ENCODE data around the gene SCGB1C1.

Gene SCGB1C1

DNA sequence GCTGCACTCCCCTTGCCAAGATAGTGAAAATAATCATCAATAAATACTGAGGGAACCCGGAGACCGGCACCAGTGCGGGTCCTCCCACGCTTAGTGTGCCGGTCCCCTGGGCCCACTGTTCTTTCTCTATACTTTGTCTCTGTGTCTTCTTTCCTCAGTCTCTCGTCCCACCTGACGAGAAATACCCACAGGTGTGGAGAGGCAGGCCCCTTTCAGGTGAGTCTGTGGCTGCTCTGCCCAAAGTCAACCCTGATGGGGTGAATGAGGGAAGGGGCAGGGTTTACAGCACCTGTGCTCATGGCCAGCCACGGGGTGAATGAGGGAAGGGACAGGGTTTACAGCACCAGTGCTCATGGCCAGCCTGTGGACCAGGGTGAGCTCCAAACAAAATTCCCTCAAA, 9.6 kb downstream of the SCGB1C1 start:
- H3K4me3 ChIP-seq (ENCODE audit: low read length, poor library complexity, severe bottlenecking): no peak overlapping the region
- no peaks in the 10 kb centered on the region for H3K27me3 ChIP-seq (ENCODE audit: insufficient read depth, low read length, poor library complexity, severe bottlenecking)
- H4K20me1 ChIP-seq (ENCODE audit: insufficient read depth, low read length, poor library complexity, severe bottlenecking): peaks cover 14% of the 10 kb centered on the region
- peaks cover under 1% of the 10 kb centered on the region; the same call in 1 of the 2 replicates for H3F3A ChIP-seq (ENCODE audit: low read depth)
- H3K79me2 ChIP-seq (ENCODE audit: insufficient read depth, low read length): peaks cover 29% of the 10 kb centered on the region
- TF ChIP-seq, protein P1, sequence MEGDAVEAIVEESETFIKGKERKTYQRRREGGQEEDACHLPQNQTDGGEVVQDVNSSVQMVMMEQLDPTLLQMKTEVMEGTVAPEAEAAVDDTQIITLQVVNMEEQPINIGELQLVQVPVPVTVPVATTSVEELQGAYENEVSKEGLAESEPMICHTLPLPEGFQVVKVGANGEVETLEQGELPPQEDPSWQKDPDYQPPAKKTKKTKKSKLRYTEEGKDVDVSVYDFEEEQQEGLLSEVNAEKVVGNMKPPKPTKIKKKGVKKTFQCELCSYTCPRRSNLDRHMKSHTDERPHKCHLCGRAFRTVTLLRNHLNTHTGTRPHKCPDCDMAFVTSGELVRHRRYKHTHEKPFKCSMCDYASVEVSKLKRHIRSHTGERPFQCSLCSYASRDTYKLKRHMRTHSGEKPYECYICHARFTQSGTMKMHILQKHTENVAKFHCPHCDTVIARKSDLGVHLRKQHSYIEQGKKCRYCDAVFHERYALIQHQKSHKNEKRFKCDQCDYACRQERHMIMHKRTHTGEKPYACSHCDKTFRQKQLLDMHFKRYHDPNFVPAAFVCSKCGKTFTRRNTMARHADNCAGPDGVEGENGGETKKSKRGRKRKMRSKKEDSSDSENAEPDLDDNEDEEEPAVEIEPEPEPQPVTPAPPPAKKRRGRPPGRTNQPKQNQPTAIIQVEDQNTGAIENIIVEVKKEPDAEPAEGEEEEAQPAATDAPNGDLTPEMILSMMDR (conservative IDR thresholded peaks at IDR 0.05; ENCODE audit: low read length): no peak
- TF ChIP-seq EZH2phosphoT487 (IDR thresholded peaks at IDR 0.05; ENCODE audit: borderline replicate concordance): no peak
- H3K9me3 ChIP-seq (ENCODE audit: insufficient read depth, low read depth, low read length): no peaks in the 10 kb centered on the region
- H3K9ac ChIP-seq (ENCODE audit: low read depth, low read length, poor library complexity, severe bottlenecking): no peak overlapping the region
- no peaks in the 10 kb centered on the region for H3K36me3 ChIP-seq (ENCODE audit: insufficient read depth, low read length)
- no peak overlapping the region for H2AFZ ChIP-seq (ENCODE audit: low read length)
- H3K4me1 ChIP-seq (ENCODE audit: insufficient read depth, low read length, poor library complexity, severe bottlenecking): peaks cover 40% of the 10 kb centered on the region
- no peaks in the 10 kb centered on the region for H3K9me2 ChIP-seq (replicated peaks; ENCODE audit: low read depth, low read length)
- no peak overlapping the region for H3K4me2 ChIP-seq (ENCODE audit: low read depth, low read length, poor library complexity, severe bottlenecking)

DNA sequence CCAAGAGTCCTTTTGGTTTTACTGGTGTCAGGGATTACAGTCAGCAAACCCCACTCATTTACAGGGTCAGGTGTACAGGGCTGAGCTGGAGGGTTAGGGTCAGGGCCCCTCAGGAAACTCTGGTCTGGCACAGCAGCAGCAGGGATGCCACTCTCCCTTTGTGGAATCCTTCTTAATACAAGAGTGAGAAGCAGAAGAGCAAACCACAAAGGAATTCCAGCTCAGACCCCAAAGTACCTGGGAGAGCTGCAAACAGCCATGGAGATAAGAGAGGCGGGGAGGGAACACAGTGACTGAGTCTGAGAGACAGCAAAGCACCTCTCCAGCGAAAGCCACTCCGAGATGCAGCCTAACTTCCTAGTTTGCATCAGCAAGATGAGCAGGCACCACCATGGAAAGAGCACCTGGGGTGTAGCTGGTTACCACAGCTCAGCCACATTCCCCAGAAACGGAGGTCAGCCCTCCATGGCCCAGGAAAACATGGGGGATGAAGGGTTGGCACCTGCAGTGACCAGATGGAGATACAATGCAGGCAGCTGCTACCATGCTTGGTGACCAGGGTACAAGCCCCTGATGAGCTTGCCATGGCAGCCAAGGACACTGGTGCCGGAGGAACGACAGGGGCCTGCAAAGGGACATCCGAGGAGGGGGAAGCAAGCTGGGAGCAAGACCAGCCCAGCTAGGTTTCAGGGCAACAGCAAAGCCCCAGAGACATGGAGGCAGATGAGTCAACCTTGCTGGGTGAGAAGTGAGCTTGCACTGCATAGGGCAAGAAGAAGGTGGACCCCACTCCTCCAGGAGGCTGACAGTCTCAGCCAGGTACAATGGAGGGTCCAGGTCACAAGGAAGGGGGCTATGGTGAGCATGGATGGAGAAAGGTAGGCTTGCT, 10.4 kb downstream of the SCGB1C1 start:
- no peaks in the 10 kb centered on the region for H3K27me3 ChIP-seq (ENCODE audit: insufficient read depth, low read length, poor library complexity, severe bottlenecking)
- no peaks in the 10 kb centered on the region for H3K36me3 ChIP-seq (ENCODE audit: insufficient read depth, low read length)
- no peaks in the 10 kb centered on the region for H3K9me3 ChIP-seq (ENCODE audit: insufficient read depth, low read depth, low read length)
- H3K4me3 ChIP-seq (ENCODE audit: low read length, poor library complexity, severe bottlenecking): no peak overlapping the region
- H3K9ac ChIP-seq (ENCODE audit: low read depth, low read length, poor library complexity, severe bottlenecking): no peak overlapping the region
- H3K9me2 ChIP-seq (replicated peaks; ENCODE audit: low read depth, low read length): no peaks in the 10 kb centered on the region
- H3K79me2 ChIP-seq (ENCODE audit: insufficient read depth, low read length): peaks cover 32% of the 10 kb centered on the region
- H2AFZ ChIP-seq (ENCODE audit: low read length): no peak overlapping the region
- H3K4me1 ChIP-seq (ENCODE audit: insufficient read depth, low read length, poor library complexity, severe bottlenecking): peaks cover 40% of the 10 kb centered on the region
- TF ChIP-seq EZH2phosphoT487 (IDR thresholded peaks at IDR 0.05; ENCODE audit: borderline replicate concordance): no peak
- TF ChIP-seq, protein P1 (conservative IDR thresholded peaks at IDR 0.05; ENCODE audit: low read length): no peak
- peaks cover 5% of the 10 kb centered on the region for H3F3A ChIP-seq (ENCODE audit: low read depth)
- peak overlapping the region; percentile 9 for H3K4me2 ChIP-seq (ENCODE audit: low read depth, low read length, poor library complexity, severe bottlenecking)
- H4K20me1 ChIP-seq (ENCODE audit: insufficient read depth, low read length, poor library complexity, severe bottlenecking): peaks cover 14% of the 10 kb centered on the region

DNA sequence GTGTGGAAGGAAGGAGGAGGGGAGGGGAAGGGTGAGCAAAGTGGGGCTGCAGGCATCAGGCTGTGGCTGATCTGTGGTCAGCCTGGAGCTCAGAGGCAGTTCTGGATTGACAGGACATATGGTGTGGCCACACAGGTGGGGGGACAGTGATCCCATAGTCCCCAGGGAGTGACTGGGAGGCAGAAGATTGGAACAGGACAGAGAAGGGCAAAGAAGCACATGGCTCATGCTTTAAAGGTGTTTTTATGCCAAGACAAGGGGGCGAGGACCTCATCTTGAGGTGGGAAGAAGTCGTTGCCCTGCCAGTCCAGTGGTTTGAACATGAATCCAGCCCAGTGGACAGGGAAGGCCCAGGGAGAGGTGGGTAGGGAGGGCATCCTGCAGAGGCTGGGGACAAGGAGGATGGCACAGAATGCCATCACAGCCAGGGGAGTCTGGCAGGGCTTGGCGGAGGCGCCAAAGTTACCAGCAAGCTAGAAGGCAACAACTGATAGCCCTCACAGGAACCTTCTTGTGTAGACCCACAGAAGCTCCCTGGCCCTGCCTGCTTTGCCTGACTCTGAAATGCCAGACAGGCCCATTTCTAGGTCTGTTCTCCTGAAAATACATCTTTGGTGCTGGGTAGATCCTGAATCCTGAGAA, 11.2 kb downstream of the SCGB1C1 start:
- Histone ChIP-seq H3K36me3 (ENCODE audit: insufficient read depth, low read length) (no peaks in the 10 kb centered on the region), H3K9me3 (ENCODE audit: insufficient read depth, low read depth, low read length) (no peaks in the 10 kb centered on the region), H3F3A (ENCODE audit: low read depth) (peaks cover 5% of the 10 kb centered on the region), H4K20me1 (ENCODE audit: insufficient read depth, low read length, poor library complexity, severe bottlenecking) (peaks cover 14% of the 10 kb centered on the region), H3K9ac (ENCODE audit: low read depth, low read length, poor library complexity, severe bottlenecking) (no peak overlapping the region), H3K4me3 (ENCODE audit: low read length, poor library complexity, severe bottlenecking) (no peak overlapping the region), H2AFZ (ENCODE audit: low read length) (no peak overlapping the region), H3K4me2 (ENCODE audit: low read depth, low read length, poor library complexity, severe bottlenecking) (peak overlapping the region; percentile 9), H3K27me3 (ENCODE audit: insufficient read depth, low read length, poor library complexity, severe bottlenecking) (no peaks in the 10 kb centered on the region), H3K79me2 (ENCODE audit: insufficient read depth, low read length) (peaks cover 36% of the 10 kb centered on the region), H3K9me2 (replicated peaks; ENCODE audit: low read depth, low read length) (no peaks in the 10 kb centered on the region), H3K4me1 (ENCODE audit: insufficient read depth, low read length, poor library complexity, severe bottlenecking) (peaks cover 40% of the 10 kb centered on the region)
- no peak for TF ChIP-seq EZH2phosphoT487 (IDR thresholded peaks at IDR 0.05; ENCODE audit: borderline replicate concordance)
- TF ChIP-seq, protein P1 (conservative IDR thresholded peaks at IDR 0.05; ENCODE audit: low read length): no peak

Data from Loucy (cell line).